Activated B cell treated with CpG ODN at 0.5 μM for 24 hours (primary cell): ENCODE results near the gene KRTAP10-5. TPM values are rescaled to one million over a fixed set of nuclear protein-coding genes. Genes with fewer than 3 reads are reported as not detected.

Experiments used
- ATAC-seq: fragments of 200-7000 bp; cut with Tn5 transposase; one replicate; pipeline ENCODE4 v1.10.0; 2021; ENCODE audit warnings: low read depth, mild to moderate bottlenecking, moderate library complexity
- CTCF ChIA-PET: fragments of 350-600 bp; sonication (Branson Sonifier 250); formaldehyde crosslinking; loops from one replicate; lab custom pipeline; 2021; ENCODE audit warnings: antibody characterized with exemption; lab: Charles Lee
- POLR2A ChIA-PET: fragments of 350-600 bp; sonication (Branson Sonifier 250); formaldehyde crosslinking; loops from one replicate; lab custom pipeline; 2021; ENCODE audit warnings: antibody characterized with exemption; lab: Charles Lee
- DNase-seq: peaks from one replicate; pipeline ENCODE4 v3.0.0; 2022
- H3K27ac Mint-ChIP-seq: one replicate; pipeline ENCODE4 v1.8.0; 2020; ENCODE audit warnings: mixed read lengths
- H3K27me3 Mint-ChIP-seq: one replicate; pipeline ENCODE4 v1.8.0; 2021; ENCODE audit warnings: mixed read lengths
- H3K36me3 Mint-ChIP-seq: one replicate; pipeline ENCODE4 v1.8.0; 2021; ENCODE audit warnings: low read depth, mixed read lengths
- H3K4me1 Mint-ChIP-seq: one replicate; pipeline ENCODE4 v1.8.0; 2021; ENCODE audit warnings: mixed read lengths
- H3K4me3 Mint-ChIP-seq: one replicate; pipeline ENCODE4 v1.8.0; 2020; ENCODE audit warnings: mild to moderate bottlenecking, mixed read lengths
- H3K9me3 Mint-ChIP-seq: one replicate; pipeline ENCODE4 v1.8.0; 2020; ENCODE audit warnings: mixed read lengths
- intact Hi-C: fragments of 100-400 bp; cut with micrococcal nuclease; formaldehyde crosslinking; loops from one replicate; pipeline ENCODE4 v1.15.1; 2024
- total RNA-seq: library from RNA; stranded (reverse); gene quantifications from 2 replicates; pipeline ENCODE4 v1.2.3, GENCODE V29; 2022
- TF ChIP-seq, protein P1 (sequence below): fragments of 200-600 bp; IDR thresholded peaks from one replicate; pipeline ENCODE4 v1.8.0; 2022; ENCODE audit warnings: antibody characterized with exemption, mild to moderate bottlenecking

KRTAP10-5 gene
- total RNA-seq, 1 donor from 2014 or later = not detected

DNA sequence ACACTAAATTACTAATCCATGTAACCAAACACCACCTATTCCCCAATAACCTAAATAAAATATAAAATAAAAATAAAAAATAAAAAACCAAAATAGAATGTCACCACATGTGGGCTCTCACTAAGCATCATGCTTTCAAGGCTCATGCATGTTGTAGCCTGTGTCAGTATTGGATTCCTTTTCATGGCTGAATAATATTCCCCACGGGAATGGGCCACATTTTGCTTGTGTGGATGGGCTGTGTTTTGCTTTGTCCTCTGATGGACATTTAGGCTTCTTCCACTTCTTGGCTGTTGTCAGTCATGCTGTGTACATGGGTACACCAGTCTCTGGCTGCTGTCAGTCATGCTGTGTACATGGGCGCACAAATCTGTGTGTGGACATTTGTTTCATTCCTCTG is 8.7 kb upstream of the KRTAP10-5 start:
- DNase-seq = no peak
- no peak for ATAC-seq
- intact Hi-C loops = no loop called here
- ChIA-PET CTCF (no interaction called here), POLR2A (no interaction called here)
- no peak overlapping the region for H3K4me3 Mint-ChIP-seq
- no peak overlapping the region for H3K27ac Mint-ChIP-seq
- TF ChIP-seq, protein P1, sequence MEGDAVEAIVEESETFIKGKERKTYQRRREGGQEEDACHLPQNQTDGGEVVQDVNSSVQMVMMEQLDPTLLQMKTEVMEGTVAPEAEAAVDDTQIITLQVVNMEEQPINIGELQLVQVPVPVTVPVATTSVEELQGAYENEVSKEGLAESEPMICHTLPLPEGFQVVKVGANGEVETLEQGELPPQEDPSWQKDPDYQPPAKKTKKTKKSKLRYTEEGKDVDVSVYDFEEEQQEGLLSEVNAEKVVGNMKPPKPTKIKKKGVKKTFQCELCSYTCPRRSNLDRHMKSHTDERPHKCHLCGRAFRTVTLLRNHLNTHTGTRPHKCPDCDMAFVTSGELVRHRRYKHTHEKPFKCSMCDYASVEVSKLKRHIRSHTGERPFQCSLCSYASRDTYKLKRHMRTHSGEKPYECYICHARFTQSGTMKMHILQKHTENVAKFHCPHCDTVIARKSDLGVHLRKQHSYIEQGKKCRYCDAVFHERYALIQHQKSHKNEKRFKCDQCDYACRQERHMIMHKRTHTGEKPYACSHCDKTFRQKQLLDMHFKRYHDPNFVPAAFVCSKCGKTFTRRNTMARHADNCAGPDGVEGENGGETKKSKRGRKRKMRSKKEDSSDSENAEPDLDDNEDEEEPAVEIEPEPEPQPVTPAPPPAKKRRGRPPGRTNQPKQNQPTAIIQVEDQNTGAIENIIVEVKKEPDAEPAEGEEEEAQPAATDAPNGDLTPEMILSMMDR = no peak
- H3K4me1 Mint-ChIP-seq = no peaks in the 10 kb centered on the region
- no peaks in the 10 kb centered on the region for H3K36me3 Mint-ChIP-seq
- H3K9me3 Mint-ChIP-seq = no peaks in the 10 kb centered on the region
- H3K27me3 Mint-ChIP-seq = peaks cover 50% of the 10 kb centered on the region

DNA sequence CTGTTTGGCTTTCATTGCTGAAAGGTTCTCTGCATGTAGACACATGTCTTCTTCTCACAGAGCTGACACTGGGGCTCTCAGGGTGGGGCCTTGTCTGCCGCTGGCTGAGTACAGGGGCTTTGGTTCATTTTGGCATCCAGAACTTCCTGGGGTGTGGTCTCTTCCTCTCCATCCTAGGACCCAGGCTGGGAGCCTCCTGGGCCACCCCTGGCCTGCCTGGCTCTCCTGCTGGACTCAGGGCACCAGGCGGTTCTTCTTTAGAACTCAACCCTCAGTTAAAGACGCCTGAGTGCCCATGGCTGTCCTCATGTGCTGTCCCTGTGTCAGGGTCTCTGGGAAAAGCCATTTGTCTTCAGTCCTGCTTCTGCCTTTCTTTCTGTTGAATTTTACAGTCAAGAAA is 5.5 kb upstream of the KRTAP10-5 start:
- no peak overlapping the region for H3K4me3 Mint-ChIP-seq
- TF ChIP-seq, protein P1 = no peak
- POLR2A ChIA-PET = no interaction called here
- no peaks in the 10 kb centered on the region for H3K36me3 Mint-ChIP-seq
- no peak for ATAC-seq
- peaks cover 8% of the 10 kb centered on the region for H3K9me3 Mint-ChIP-seq
- H3K27me3 Mint-ChIP-seq = peaks cover 41% of the 10 kb centered on the region
- no peak overlapping the region for H3K27ac Mint-ChIP-seq
- H3K4me1 Mint-ChIP-seq = no peaks in the 10 kb centered on the region
- intact Hi-C loops = no loop called here
- CTCF ChIA-PET = no interaction called here
- no peak for DNase-seq

DNA sequence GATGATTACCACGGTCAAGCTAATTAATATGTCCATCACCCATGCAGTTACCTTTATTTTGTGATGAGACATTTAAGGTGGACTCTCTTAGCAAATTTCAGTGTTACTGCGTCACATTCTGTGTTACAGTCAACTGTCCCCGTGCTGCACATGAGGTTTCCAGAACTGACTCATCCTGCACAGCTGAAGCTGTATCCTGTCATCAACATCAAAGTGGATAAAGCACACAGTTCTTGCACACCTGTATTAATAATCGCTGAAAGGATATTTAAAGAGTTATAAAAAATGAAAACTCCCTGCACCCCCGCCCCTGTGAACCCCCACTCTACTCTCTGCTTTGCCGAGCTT is 3.4 kb upstream of the KRTAP10-5 start:
- intact Hi-C loops = no loop called here
- POLR2A ChIA-PET = no interaction called here
- peaks cover 44% of the 10 kb centered on the region for H3K27me3 Mint-ChIP-seq
- peaks cover 8% of the 10 kb centered on the region for H3K9me3 Mint-ChIP-seq
- no peak for ATAC-seq
- CTCF ChIA-PET = no interaction called here
- no peak overlapping the region for H3K27ac Mint-ChIP-seq
- no peaks in the 10 kb centered on the region for H3K36me3 Mint-ChIP-seq
- TF ChIP-seq, protein P1 = no peak
- no peaks in the 10 kb centered on the region for H3K4me1 Mint-ChIP-seq
- H3K4me3 Mint-ChIP-seq = no peak overlapping the region
- DNase-seq = no peak

DNA sequence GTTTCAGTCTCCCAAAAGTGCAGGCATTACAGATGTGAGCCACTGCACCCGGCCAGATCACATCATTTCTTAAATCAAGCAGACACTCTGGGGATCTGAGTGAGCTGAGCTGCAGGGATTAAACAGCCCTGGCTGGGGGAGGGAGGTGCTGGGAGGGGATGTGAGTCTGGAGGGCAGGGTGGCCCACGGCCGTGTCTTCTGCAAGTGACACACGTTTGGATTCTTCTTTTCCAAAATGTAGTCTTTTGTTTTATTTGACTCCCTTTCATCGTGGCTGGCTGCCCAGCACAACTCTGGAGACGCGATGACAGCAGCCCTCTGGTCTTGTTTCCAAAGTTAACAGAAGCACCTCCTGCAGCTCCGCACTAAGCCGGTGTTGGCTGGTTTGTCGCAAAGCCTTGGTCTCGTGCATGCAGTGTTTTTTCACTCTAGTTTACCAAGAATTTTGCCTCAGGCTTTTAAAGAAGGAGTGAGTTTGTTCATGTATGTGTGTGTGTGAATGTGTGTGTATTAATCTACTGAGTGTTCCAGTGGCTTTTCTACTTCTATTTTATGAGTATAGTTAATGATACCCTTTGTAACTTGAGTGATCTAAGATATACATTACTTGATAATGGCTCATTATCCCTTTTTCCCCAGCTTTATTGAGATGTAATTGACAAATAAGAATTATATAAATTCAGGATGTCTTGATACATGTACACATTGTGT is 2.8 kb upstream of the KRTAP10-5 start:
- H3K4me1 Mint-ChIP-seq = no peaks in the 10 kb centered on the region
- H3K27ac Mint-ChIP-seq = no peak overlapping the region
- peaks cover 8% of the 10 kb centered on the region for H3K9me3 Mint-ChIP-seq
- POLR2A ChIA-PET = no interaction called here
- CTCF ChIA-PET = no interaction called here
- no peaks in the 10 kb centered on the region for H3K36me3 Mint-ChIP-seq
- peaks cover 43% of the 10 kb centered on the region for H3K27me3 Mint-ChIP-seq
- no peak overlapping the region for H3K4me3 Mint-ChIP-seq
- TF ChIP-seq, protein P1 = no peak
- DNase-seq (no peak), ATAC-seq (no peak)
- intact Hi-C loops = no loop called here

DNA sequence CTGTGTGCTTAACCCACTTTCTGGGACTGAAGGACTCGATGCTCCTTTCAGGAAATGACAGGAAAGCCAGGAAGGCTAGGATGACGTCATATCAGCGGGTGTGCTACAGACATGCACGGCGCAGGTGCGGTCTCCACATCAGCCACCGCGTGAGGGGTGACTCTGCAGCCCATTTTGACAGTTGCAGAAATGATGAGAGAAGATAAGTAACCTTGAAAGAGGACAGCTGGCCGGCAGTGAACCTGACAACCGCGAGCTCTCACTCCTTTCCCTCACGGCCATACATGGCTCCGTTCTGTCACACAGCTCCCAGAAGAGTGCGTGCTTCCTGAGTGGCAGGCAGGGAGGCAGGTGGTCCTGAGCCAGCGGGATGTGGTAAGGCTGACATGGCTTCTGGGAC is 1.7 kb upstream of the KRTAP10-5 start:
- no peak for DNase-seq
- TF ChIP-seq, protein P1 = no peak
- H3K27me3 Mint-ChIP-seq = peaks cover 33% of the 10 kb centered on the region
- no peaks in the 10 kb centered on the region for H3K36me3 Mint-ChIP-seq
- H3K27ac Mint-ChIP-seq = no peak overlapping the region
- H3K9me3 Mint-ChIP-seq = peaks cover 11% of the 10 kb centered on the region
- no peak for ATAC-seq
- intact Hi-C loops = no loop called here
- no peaks in the 10 kb centered on the region for H3K4me1 Mint-ChIP-seq
- no peak overlapping the region for H3K4me3 Mint-ChIP-seq
- ChIA-PET CTCF (no interaction called here), POLR2A (no interaction called here)
